ENCODE results near the gene XYLB. TPM values are rescaled to one million over a fixed set of nuclear protein-coding genes. Genes with fewer than 3 reads are reported as not detected.

The XYLB gene
- total RNA-seq, 1 experiment from 2014 or later: 11.2 TPM

DNA sequence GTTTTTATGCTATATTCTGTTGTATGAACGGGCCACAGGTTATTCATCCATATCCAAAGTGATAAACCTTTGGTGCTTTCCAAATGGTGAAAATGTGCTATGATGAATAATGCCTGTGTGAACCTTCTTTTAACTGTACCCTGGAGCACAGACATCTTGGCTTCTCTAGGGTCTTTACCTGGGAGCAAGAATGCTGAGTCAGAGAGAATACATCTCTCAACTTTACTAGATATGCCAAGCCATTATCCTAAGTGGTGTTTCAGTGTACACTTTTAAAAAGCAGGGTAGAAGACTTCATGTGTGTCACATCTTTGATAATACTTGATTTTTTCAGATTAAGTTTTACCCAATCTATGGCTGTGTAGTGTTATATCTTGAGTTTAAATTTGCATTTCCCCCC lies 23.5 kb upstream of the XYLB start:
- DNase-seq: no peak
- H3K36me3 ChIP-seq (ENCODE audit: low read depth, low read length): peaks cover 8% of the 10 kb centered on the region; the same call in 1 of the 2 replicates
- no peaks in the 10 kb centered on the region for H3F3A ChIP-seq (ENCODE audit: low read length, unreplicated experiment)
- TF ChIP-seq EZH2phosphoT487 (IDR thresholded peaks at IDR 0.05; ENCODE audit: borderline replicate concordance, low read length) (no peak), EZH2 (IDR thresholded peaks at IDR 0.05; ENCODE audit: low read length, unreplicated experiment) (no peak)
- TF ChIP-seq, protein P1, sequence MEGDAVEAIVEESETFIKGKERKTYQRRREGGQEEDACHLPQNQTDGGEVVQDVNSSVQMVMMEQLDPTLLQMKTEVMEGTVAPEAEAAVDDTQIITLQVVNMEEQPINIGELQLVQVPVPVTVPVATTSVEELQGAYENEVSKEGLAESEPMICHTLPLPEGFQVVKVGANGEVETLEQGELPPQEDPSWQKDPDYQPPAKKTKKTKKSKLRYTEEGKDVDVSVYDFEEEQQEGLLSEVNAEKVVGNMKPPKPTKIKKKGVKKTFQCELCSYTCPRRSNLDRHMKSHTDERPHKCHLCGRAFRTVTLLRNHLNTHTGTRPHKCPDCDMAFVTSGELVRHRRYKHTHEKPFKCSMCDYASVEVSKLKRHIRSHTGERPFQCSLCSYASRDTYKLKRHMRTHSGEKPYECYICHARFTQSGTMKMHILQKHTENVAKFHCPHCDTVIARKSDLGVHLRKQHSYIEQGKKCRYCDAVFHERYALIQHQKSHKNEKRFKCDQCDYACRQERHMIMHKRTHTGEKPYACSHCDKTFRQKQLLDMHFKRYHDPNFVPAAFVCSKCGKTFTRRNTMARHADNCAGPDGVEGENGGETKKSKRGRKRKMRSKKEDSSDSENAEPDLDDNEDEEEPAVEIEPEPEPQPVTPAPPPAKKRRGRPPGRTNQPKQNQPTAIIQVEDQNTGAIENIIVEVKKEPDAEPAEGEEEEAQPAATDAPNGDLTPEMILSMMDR (conservative IDR thresholded peaks at IDR 0.05; ENCODE audit: low read depth, low read length): no peak
- H3K79me2 ChIP-seq (ENCODE audit: low read length): no peaks in the 10 kb centered on the region
- BruUV-seq (replicated peaks): no TSS peak
- H3K4me2 ChIP-seq (ENCODE audit: low read length): no peak overlapping the region
- no peak overlapping the region for H2AFZ ChIP-seq (ENCODE audit: low read length)
- H4K20me1 ChIP-seq (ENCODE audit: low read length): no peaks in the 10 kb centered on the region
- ChIA-PET POLR2A (ENCODE audit: unreplicated experiment) (no interaction called here), CTCF (no interaction called here)
- peaks cover 4% of the 10 kb centered on the region for H3K4me1 ChIP-seq (ENCODE audit: insufficient read depth, low read length)
- H3K9ac ChIP-seq (ENCODE audit: low read length): no peak overlapping the region
- no peaks in the 10 kb centered on the region for H3K27me3 ChIP-seq (ENCODE audit: low read length)
- H3K27ac ChIP-seq (ENCODE audit: low read length): no peak overlapping the region
- no peak overlapping the region for H3K4me3 ChIP-seq (ENCODE audit: low read length)
- intact Hi-C loops (cut with micrococcal nuclease): no loop called here
- peaks cover 10% of the 10 kb centered on the region for H3K9me3 ChIP-seq (ENCODE audit: low read length)
- no peak for ATAC-seq
- H3K9me2 ChIP-seq (replicated peaks; ENCODE audit: low read length): no peaks in the 10 kb centered on the region

DNA sequence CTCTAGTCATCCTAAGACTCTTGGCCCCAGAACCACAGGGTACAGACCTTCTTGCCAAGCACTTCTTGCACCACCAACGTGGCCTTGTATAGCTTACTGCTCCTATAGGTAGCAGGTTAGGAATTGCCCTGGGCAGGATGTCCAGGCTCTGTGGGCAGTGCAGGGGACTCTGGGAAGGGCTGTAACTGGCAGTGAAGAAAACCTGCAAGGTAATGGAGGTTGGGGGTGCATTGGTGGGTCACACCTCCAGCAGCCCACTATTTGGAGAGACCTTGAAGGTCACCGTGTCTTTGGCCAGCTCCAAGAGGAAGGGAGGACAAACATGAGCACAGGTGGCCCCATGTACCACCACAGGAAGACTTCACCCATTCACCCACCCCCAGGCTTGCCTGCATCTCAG lies 21.3 kb upstream of the XYLB start:
- POLR2A ChIA-PET (ENCODE audit: unreplicated experiment): no interaction called here
- Histone ChIP-seq H3K27ac (ENCODE audit: low read length) (no peak overlapping the region), H3K4me2 (ENCODE audit: low read length) (no peak overlapping the region), H3K9me2 (replicated peaks; ENCODE audit: low read length) (no peaks in the 10 kb centered on the region), H3F3A (ENCODE audit: low read length, unreplicated experiment) (no peaks in the 10 kb centered on the region), H2AFZ (ENCODE audit: low read length) (no peak overlapping the region), H3K79me2 (ENCODE audit: low read length) (no peaks in the 10 kb centered on the region), H4K20me1 (ENCODE audit: low read length) (no peaks in the 10 kb centered on the region), H3K9ac (ENCODE audit: low read length) (no peak overlapping the region), H3K36me3 (ENCODE audit: low read depth, low read length) (peaks cover 8% of the 10 kb centered on the region; the same call in 1 of the 2 replicates), H3K4me3 (ENCODE audit: low read length) (no peak overlapping the region), H3K4me1 (ENCODE audit: insufficient read depth, low read length) (peaks cover 9% of the 10 kb centered on the region), H3K9me3 (ENCODE audit: low read length) (peaks cover 10% of the 10 kb centered on the region), H3K27me3 (ENCODE audit: low read length) (no peaks in the 10 kb centered on the region)
- no peak for TF ChIP-seq EZH2phosphoT487 (IDR thresholded peaks at IDR 0.05; ENCODE audit: borderline replicate concordance, low read length)
- no peak for TF ChIP-seq EZH2 (IDR thresholded peaks at IDR 0.05; ENCODE audit: low read length, unreplicated experiment)
- TF ChIP-seq, protein P1 (conservative IDR thresholded peaks at IDR 0.05; ENCODE audit: low read depth, low read length): no peak
- no TSS peak for BruUV-seq (replicated peaks)
- CTCF ChIA-PET: no interaction called here
- DNase-seq (no peak), ATAC-seq (no peak)
- intact Hi-C loops (cut with micrococcal nuclease): no loop called here

DNA sequence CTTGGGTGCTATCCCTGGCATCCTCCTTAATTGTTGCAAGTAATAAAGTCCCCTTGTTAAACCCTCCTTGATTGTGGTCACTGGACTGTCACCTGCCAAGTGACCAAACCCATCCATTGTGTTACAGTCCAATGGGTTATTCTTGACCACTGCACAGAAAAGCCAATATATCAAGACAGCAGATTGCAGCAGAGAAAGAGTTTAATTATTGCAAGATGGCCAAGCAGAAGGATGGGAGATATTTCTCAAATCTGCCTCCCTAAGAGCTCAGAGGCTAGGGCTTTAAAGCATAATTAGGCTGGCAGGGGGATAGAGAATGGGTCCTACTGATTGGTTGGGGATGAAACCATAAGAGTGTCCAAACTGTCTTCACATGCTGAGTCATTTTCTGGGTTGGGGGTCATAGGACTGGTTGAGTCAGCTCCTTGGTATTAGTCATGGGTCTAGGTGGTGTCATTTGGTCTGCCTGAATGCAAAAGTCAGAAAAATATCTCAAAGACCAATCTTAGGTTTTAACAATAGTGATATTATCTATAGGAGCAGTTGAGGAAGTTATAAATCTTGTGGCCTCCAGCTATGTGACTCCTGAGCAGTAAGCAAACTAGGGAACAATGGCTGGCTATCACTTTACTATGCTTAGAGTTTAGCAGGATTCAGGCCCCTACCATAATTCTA lies 19.1 kb upstream of the XYLB start:
- no peak for TF ChIP-seq EZH2phosphoT487 (IDR thresholded peaks at IDR 0.05; ENCODE audit: borderline replicate concordance, low read length)
- TF ChIP-seq, protein P1 (conservative IDR thresholded peaks at IDR 0.05; ENCODE audit: low read depth, low read length): no peak
- TF ChIP-seq EZH2 (IDR thresholded peaks at IDR 0.05; ENCODE audit: low read length, unreplicated experiment): no peak
- Histone ChIP-seq H3K79me2 (ENCODE audit: low read length) (no peaks in the 10 kb centered on the region), H3K9me3 (ENCODE audit: low read length) (peaks cover 10% of the 10 kb centered on the region), H3K4me1 (ENCODE audit: insufficient read depth, low read length) (peaks cover 9% of the 10 kb centered on the region), H3F3A (ENCODE audit: low read length, unreplicated experiment) (no peaks in the 10 kb centered on the region), H4K20me1 (ENCODE audit: low read length) (no peaks in the 10 kb centered on the region), H3K27ac (ENCODE audit: low read length) (peak overlapping the region; percentile 88), H3K4me3 (ENCODE audit: low read length) (no peak overlapping the region; the same call in 1 of the 2 replicates), H3K9me2 (replicated peaks; ENCODE audit: low read length) (no peaks in the 10 kb centered on the region), H2AFZ (ENCODE audit: low read length) (no peak overlapping the region), H3K9ac (ENCODE audit: low read length) (peak overlapping the region; percentile 43; the same call in 1 of the 2 replicates), H3K4me2 (ENCODE audit: low read length) (peak overlapping the region; percentile 32; the same call in 1 of the 2 replicates), H3K27me3 (ENCODE audit: low read length) (no peaks in the 10 kb centered on the region), H3K36me3 (ENCODE audit: low read depth, low read length) (peaks cover 8% of the 10 kb centered on the region; the same call in 1 of the 2 replicates)
- DNase-seq (peak; percentile 95), ATAC-seq (peak; percentile 92)
- POLR2A ChIA-PET (ENCODE audit: unreplicated experiment): no interaction called here
- intact Hi-C loops (cut with micrococcal nuclease): no loop called here
- BruUV-seq (replicated peaks): no TSS peak
- CTCF ChIA-PET: no interaction called here

Data from PC-3 (cell line).